ENCODE data around the gene LRRC18. TPM values are rescaled to one million over a fixed set of nuclear protein-coding genes. Genes with fewer than 3 reads are reported as not detected.

Gene LRRC18
- polyA plus RNA-seq (ENCODE audit: insufficient read depth in 1 of 5, insufficient read length in 5 of 5, low replicate concordance in 1 of 5) = 1 to 10 TPM; 1.1 to 2.5 (median 1.7) TPM
- long read RNA-seq, donor 1 = 0 reads
- long read RNA-seq, donor 2 = 0 reads
- long read RNA-seq, donor 3 = 0 reads
- long read RNA-seq, donor 4, partial matches to known transcripts = 0 of 1 reads
- long read RNA-seq, donor 4, other reads (novel, unspliced or antisense) = 0 of 1 reads
- long read RNA-seq, donor 5 = 0 reads
- long read RNA-seq, donor 6, partial matches to known transcripts = 0 of 1 reads
- long read RNA-seq, donor 6, other reads (novel, unspliced or antisense) = 0 of 1 reads
- long read RNA-seq, donor 7 = 0 reads
- long read RNA-seq, donor 8 = 0 reads

- no peak for DNase-seq
Observed at GRCh38 chr10:48939790-48940325, at the start of gene LRRC18. TSS of gene LRRC18 (minus strand) at chr10:48939840. CDS start at chr10:48914155, 25,685 bp downstream.

- no peak for DNase-seq
Observed at GRCh38 chr10:48985621-48986158, 46.0 kb upstream of the LRRC18 start.

- no peak for DNase-seq
Observed at GRCh38 chr10:48983648-48984351, 44.2 kb upstream of the LRRC18 start.

GRCh38 chr10:48982584-48982983 is 42.9 kb upstream of the LRRC18 start:
- no peak for DNase-seq

GRCh38 chr10:48981310-48981907 is 41.8 kb upstream of the LRRC18 start:
- peak in 1 of 2 donors; percentile 27 for DNase-seq

- DNase-seq = no peak
Observed at GRCh38 chr10:48978318-48978717, 38.7 kb upstream of the LRRC18 start.

- peak in 1 of 2 donors; percentile 20 for DNase-seq
Observed at GRCh38 chr10:48976196-48976595, 36.6 kb upstream of the LRRC18 start.

- DNase-seq = no peak
Observed at GRCh38 chr10:48974510-48975156, 35.0 kb upstream of the LRRC18 start.

GRCh38 chr10:48973065-48973464 is 33.4 kb upstream of the LRRC18 start:
- no peak for DNase-seq

GRCh38 chr10:48970654-48971053 is 31.0 kb upstream of the LRRC18 start:
- no peak for DNase-seq

- no peak for DNase-seq
Observed at GRCh38 chr10:48970046-48970445, 30.4 kb upstream of the LRRC18 start.

- no peak for DNase-seq
Observed at GRCh38 chr10:48968036-48968435, 28.4 kb upstream of the LRRC18 start.

GRCh38 chr10:48965460-48965859 is 25.8 kb upstream of the LRRC18 start:
- DNase-seq = no peak

- DNase-seq = no peak
Observed at GRCh38 chr10:48964038-48964437, 24.4 kb upstream of the LRRC18 start.

GRCh38 chr10:48958598-48959190 is 19.1 kb upstream of the LRRC18 start:
- no peak for DNase-seq

GRCh38 chr10:48957361-48958151 is 17.9 kb upstream of the LRRC18 start:
- no peak for DNase-seq

- DNase-seq = no peak
Observed at GRCh38 chr10:48951707-48952106, 12.1 kb upstream of the LRRC18 start.

GRCh38 chr10:48948470-48949037 is 8.9 kb upstream of the LRRC18 start:
- no peak for DNase-seq

- DNase-seq = no peak
Observed at GRCh38 chr10:48947690-48948469, 8.2 kb upstream of the LRRC18 start.

Data from right lung (tissue), 10 donors.